NCI-H1694 treated with DMSO at 0.1 percent for 48 hours (cell line): ENCODE results near the gene USP48.
"Not testable (repeated sequence)": the region's sequence is repeated elsewhere in the genome, so short reads cannot be mapped to it uniquely, and the experiment has no call there.

ENCODE experiments used
- DNase-seq: peaks from one replicate; lab custom pipeline; 2025; lab: John Stamatoyannopoulos, UW

Gene USP48

DNA sequence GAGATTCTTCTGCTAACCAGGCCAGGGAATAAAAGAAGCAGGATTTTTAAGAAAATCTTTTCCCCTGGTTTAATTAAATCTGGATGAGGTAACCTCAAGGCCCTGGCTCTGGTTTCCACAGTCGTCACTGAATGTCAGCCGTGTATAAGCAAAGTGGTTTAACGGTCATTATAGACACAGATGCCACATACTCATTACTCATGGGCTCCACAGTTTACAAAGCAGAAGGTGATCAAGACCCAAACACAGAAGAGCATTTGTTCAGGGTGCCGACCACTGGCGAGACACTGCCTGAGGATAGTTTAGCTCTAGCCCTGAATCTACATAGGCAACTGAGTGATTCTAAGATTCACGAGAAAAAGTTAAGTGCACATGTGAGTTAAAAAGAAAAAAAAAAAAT lies 86.0 kb downstream of the USP48 start:
- no peak for DNase-seq

GRCh38 chr1:21693732-21694131 lies 89.2 kb downstream of the USP48 start:
- no peak for DNase-seq

- no peak for DNase-seq
Measured at GRCh38 chr1:21691739-21692138, 91.2 kb downstream of the USP48 start.

- no peak for DNase-seq
Measured at GRCh38 chr1:21689661-21690372, 93.1 kb downstream of the USP48 start.

- no peak for DNase-seq
Measured at GRCh38 chr1:21687081-21687529, 95.8 kb downstream of the USP48 start.

- no peak for DNase-seq
Measured at GRCh38 chr1:21685946-21686678, 96.8 kb downstream of the USP48 start.

DNA sequence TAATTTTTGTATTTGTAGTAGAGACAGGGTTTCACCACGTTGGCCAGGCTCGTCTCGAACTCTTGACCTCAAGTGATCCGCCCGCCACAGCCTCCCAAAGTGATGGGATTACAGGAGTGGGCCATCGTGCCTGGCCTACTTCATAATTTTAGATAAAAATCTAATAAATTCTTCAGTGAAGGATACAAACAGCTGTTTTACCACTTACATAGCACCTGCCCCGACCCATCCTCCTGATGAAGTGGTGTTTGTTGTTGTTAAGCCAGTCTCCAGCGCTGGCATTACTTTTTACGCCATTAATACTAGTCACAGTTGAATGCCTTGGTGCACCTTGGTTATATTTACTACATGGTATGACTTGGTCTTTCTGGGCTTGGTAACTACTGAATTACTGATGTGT lies 101.5 kb downstream of the USP48 start:
- no peak for DNase-seq

- DNase-seq = no peak
Measured at GRCh38 chr1:21680918-21681317, 102.0 kb downstream of the USP48 start.

DNA sequence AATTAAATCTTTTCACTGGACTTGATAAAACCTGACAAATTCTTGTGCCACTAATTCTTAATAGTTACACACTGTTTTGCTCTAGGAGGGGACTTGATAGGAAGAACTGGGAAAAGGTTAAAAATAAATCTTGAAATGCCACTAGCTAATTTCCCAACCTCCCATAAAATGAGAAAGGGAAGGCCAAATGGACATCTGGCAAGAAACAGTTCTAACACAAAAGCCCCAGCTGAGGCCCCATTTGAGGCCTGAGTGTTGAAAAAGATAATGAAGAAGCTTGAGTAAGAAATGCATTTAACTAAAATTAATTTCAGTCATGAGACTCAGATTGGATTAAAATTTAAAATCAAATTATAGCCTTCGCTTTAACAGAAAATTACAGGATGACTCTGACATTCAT lies 102.6 kb downstream of the USP48 start:
- no peak for DNase-seq

DNA sequence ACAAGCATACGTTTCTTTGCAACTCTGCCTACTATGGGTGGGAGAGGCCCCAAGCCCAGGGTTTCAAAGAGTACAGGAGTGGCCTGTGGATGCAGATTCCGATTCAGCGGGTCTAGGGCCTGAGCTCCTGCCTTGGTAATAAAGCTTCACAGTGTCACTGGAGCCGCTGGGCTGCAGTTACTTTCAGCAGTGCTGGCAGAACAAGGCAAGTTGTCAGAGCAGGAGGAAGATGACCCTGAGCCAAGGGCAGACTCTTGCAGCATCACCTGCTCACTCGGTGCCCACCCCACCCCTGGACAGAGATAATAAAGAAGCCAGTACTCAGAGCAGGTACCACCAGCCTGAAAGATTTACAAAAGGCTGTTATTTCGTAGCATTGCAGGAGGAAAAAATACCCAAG lies 105.8 kb downstream of the USP48 start:
- no peak for DNase-seq

GRCh38 chr1:21674957-21675356 lies 108.0 kb downstream of the USP48 start:
- DNase-seq = no peak

DNA sequence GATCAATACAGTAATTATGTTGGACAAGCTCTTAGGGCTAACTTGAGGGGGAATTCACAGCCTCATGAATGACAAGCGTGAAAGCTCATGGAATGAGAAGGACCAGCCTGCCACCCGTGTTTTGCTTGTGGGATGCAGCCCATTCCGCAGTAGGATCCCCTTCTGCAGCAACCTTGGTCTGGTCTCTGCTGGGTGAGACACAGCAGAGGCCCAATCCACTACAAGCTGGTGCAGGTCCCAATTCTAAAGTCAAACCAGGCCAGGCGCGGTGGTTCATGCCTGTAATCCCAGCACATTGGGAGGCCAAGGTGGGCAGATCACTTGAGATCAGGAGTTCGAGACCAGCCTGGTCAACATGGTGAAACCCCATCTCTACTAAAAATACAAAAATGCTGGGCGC lies 109.1 kb downstream of the USP48 start:
- not testable (repeated sequence) for DNase-seq

- no peak for DNase-seq
Measured at GRCh38 chr1:21673277-21673780, 109.6 kb downstream of the USP48 start.

DNA sequence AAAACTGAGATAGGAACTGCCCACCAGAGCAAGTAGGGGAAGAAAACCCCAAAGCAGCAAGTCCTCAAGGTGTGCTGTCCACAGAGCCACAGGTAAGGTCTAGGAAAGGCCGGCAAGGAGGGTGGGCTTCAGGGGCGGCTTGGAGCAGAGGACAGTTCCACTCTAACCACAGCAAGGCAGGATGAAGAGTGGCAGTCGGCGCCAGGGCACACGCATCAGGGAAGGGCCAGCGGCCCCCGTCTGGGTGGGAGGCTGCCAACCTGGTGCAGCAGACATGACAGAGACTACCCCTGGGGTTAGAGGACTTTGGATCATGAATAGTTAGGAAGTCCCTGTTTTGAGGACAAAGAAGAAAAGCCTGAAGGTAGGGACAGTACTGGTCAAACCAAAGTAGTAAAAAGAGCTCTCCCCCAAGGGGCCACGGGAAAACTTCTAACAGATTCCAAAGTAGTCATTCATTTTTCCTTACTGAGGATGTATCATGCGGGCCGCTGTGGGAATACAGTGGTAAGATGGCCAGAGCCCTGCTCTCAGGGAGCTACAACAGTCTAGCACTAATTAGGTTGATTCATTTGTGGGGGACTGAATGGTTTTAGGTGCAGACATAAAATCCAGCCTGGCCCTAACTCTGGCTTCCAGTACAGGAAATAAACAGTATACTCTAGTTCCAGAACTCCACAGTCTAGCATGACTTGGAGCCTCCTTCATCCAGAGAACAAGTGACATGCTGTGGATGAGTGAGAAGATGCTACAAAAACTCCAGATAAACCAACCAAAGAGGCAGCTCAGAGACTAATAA lies 110.3 kb downstream of the USP48 start:
- no peak for DNase-seq

GRCh38 chr1:21671915-21672314 lies 111.0 kb downstream of the USP48 start:
- no peak for DNase-seq

GRCh38 chr1:21670956-21671902 lies 111.7 kb downstream of the USP48 start:
- no peak for DNase-seq

- DNase-seq = no peak
Measured at GRCh38 chr1:21670059-21670881, 112.7 kb downstream of the USP48 start.

GRCh38 chr1:21669258-21670058 lies 113.5 kb downstream of the USP48 start, which contains the start of gene RAP1GAP:
Gene RAP1GAP, minus strand, starts transcription at chr1:21669357. Its CDS starts 49,325 bp downstream, at chr1:21620032.
- no peak for DNase-seq

DNA sequence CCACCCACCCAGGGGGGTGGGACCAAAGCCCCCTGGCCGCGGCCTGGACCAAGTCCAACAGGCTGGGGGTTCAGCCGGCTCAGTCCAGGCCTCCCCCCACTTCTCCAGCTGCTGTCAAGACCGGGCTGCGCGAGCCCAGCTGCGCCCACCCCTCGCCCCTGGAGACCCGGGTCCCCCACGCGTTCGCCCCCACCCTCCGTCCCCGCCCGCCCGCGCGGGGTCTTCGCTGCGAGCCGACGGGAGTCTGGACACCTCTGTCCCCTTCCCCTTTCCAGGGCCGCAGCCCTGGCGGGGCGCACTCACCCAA lies 114.0 kb downstream of the USP48 start:
- no peak for DNase-seq
